ENCODE data around the gene LGALS12. TPM values are rescaled to one million over a fixed set of nuclear protein-coding genes. Genes with fewer than 3 reads are reported as not detected.

Gene LGALS12
- total RNA-seq, 1 donor from 2014 or later = not detected

DNA sequence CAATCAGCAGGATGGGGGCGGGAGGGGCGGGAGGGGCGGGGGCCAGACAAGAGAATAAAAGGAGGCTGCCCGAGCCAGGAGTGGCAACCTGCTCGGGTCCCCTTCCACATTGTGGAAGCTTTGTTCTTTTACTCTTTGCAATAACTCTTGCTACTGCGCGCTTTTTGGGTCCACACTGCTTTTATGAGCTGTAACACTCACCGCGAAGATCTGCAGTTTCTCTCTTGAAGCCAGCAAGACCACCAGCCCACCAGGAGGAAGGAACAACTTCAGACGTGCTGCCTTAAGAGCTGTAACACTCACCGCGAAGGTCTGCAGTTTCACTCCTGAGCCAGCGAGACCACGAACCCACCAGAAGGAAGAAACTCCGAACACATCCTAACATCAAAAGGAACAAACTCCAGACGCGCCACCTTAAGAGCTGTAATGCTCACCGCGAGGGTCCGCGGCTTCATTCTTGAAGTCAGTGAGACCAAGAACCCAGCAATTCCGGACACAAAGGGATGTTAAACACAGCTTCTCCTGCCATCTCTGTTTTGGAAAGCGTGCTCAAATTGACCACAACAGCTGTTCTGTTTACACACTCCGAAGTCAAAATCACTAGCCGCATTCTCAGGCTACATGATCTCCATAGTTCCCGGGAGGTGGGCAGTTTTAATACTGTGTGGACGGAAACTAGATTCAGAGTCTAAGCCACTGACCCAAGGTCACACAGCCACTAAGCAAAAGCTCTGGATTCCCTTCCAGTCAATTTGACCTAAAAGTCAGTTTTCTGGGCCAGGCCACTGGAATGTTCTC lies 45.4 kb downstream of the LGALS12 start:
- H2AFZ ChIP-seq (ENCODE audit: low read depth, low read length) = no peak overlapping the region

DNA sequence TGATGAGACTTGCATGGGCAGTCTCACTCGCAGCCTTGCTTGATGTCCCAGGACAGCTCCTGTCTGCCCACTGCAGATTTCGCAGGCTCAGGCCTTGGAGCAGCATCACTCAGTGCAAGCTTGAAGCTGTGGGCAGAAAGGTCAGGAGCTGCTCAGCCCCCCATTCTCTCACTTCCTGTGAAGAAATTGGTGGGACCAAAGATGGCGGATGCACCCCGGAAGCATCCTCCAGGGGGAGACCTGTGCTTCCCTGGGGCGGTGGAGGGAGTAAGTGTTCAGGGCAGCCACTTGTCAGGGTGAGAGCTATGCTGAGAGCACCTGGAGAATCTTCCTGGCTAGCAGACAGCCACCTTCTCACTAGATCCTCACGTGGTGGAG lies 46.0 kb downstream of the LGALS12 start:
- DNase-seq (ENCODE audit: low read depth) = no peak

More for the DNA sequence above, 45.4 kb downstream of the LGALS12 start:
- Mint-ChIP-seq H3K36me3 (ENCODE audit: low read depth, unreplicated experiment) (no peaks in the 10 kb centered on the region), H3K4me3 (ENCODE audit: unreplicated experiment) (no peak overlapping the region), H3K27ac (ENCODE audit: unreplicated experiment) (no peak overlapping the region), H3K27me3 (ENCODE audit: low read depth, unreplicated experiment) (peaks cover 4% of the 10 kb centered on the region), H3K4me1 (ENCODE audit: low read depth, unreplicated experiment) (peaks cover 12% of the 10 kb centered on the region), H3K9me3 (ENCODE audit: unreplicated experiment) (peaks cover 2% of the 10 kb centered on the region)
- no peak overlapping the region for H3K4me3 ChIP-seq (ENCODE audit: insufficient read depth, low read depth, low read length)
- no peak for FAIRE-seq
- H3K4me2 ChIP-seq (ENCODE audit: low read length) = no peak overlapping the region
- H3K36me3 ChIP-seq (ENCODE audit: insufficient read depth, low read length) = no peaks in the 10 kb centered on the region
- no peaks in the 10 kb centered on the region for H3K79me2 ChIP-seq (ENCODE audit: insufficient read depth, low read length)
- H3K4me1 ChIP-seq (ENCODE audit: insufficient read depth, low read length) = no peaks in the 10 kb centered on the region
- H3K9me3 ChIP-seq (ENCODE audit: insufficient read depth, low read depth, low read length) = no peaks in the 10 kb centered on the region
- no peak for DNase-seq (ENCODE audit: low read depth)
- no peak overlapping the region for H3K27ac ChIP-seq (ENCODE audit: low read depth, low read length)
- H4K20me1 ChIP-seq (ENCODE audit: insufficient read depth, low read length) = no peaks in the 10 kb centered on the region
- no peak overlapping the region for H3K9ac ChIP-seq (ENCODE audit: low read length)
- TF ChIP-seq EZH2 (IDR thresholded peaks at IDR 0.05; ENCODE audit: insufficient read depth, low read length) = no peak
- TF ChIP-seq, protein P1, sequence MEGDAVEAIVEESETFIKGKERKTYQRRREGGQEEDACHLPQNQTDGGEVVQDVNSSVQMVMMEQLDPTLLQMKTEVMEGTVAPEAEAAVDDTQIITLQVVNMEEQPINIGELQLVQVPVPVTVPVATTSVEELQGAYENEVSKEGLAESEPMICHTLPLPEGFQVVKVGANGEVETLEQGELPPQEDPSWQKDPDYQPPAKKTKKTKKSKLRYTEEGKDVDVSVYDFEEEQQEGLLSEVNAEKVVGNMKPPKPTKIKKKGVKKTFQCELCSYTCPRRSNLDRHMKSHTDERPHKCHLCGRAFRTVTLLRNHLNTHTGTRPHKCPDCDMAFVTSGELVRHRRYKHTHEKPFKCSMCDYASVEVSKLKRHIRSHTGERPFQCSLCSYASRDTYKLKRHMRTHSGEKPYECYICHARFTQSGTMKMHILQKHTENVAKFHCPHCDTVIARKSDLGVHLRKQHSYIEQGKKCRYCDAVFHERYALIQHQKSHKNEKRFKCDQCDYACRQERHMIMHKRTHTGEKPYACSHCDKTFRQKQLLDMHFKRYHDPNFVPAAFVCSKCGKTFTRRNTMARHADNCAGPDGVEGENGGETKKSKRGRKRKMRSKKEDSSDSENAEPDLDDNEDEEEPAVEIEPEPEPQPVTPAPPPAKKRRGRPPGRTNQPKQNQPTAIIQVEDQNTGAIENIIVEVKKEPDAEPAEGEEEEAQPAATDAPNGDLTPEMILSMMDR (IDR thresholded peaks at IDR 0.05; ENCODE audit: insufficient read depth, low read depth, low read length) = no peak
- no peaks in the 10 kb centered on the region for H3K27me3 ChIP-seq (ENCODE audit: insufficient read depth, low read length)

More for the DNA sequence above, 46.0 kb downstream of the LGALS12 start:
- H3K27ac Mint-ChIP-seq (ENCODE audit: unreplicated experiment) = no peak overlapping the region
- no peak overlapping the region for H3K4me3 Mint-ChIP-seq (ENCODE audit: unreplicated experiment)
- H3K9ac ChIP-seq (ENCODE audit: low read length) = no peak overlapping the region
- H3K27me3 ChIP-seq (ENCODE audit: insufficient read depth, low read length) = no peaks in the 10 kb centered on the region
- H3K9me3 Mint-ChIP-seq (ENCODE audit: unreplicated experiment) = no peaks in the 10 kb centered on the region
- H4K20me1 ChIP-seq (ENCODE audit: insufficient read depth, low read length) = no peaks in the 10 kb centered on the region
- H2AFZ ChIP-seq (ENCODE audit: low read depth, low read length) = no peak overlapping the region
- H3K4me2 ChIP-seq (ENCODE audit: low read length) = no peak overlapping the region
- TF ChIP-seq, protein P1 (IDR thresholded peaks at IDR 0.05; ENCODE audit: insufficient read depth, low read depth, low read length) = no peak
- no peak for TF ChIP-seq EZH2 (IDR thresholded peaks at IDR 0.05; ENCODE audit: insufficient read depth, low read length)
- peaks cover 12% of the 10 kb centered on the region for H3K4me1 Mint-ChIP-seq (ENCODE audit: low read depth, unreplicated experiment)
- no peaks in the 10 kb centered on the region for H3K79me2 ChIP-seq (ENCODE audit: insufficient read depth, low read length)
- H3K27me3 Mint-ChIP-seq (ENCODE audit: low read depth, unreplicated experiment) = peaks cover 4% of the 10 kb centered on the region
- no peak for FAIRE-seq
- no peak overlapping the region for H3K27ac ChIP-seq (ENCODE audit: low read depth, low read length)
- H3K36me3 Mint-ChIP-seq (ENCODE audit: low read depth, unreplicated experiment) = no peaks in the 10 kb centered on the region
- H3K4me3 ChIP-seq (ENCODE audit: insufficient read depth, low read depth, low read length) = no peak overlapping the region
- no peaks in the 10 kb centered on the region for H3K4me1 ChIP-seq (ENCODE audit: insufficient read depth, low read length)
- no peaks in the 10 kb centered on the region for H3K9me3 ChIP-seq (ENCODE audit: insufficient read depth, low read depth, low read length)
- H3K36me3 ChIP-seq (ENCODE audit: insufficient read depth, low read length) = no peaks in the 10 kb centered on the region

Data from astrocyte (in vitro differentiated cells and primary cell).